Gastroesophageal sphincter (tissue), 3 donors: ENCODE results near the gene TUBGCP6.

Experiments used
- CTCF ChIP-seq, 4 experiments: fragments of 200-600 bp in 2 of 4; fragments of 450-650 bp in 2 of 4; sonication (generic) in 1 of 4; IDR thresholded peaks; one replicate each; pipeline ENCODE4 v1.5.1; 2017 to 2019; ENCODE audit warnings: antibody characterized with exemption in 4 of 4, mild to moderate bottlenecking in 2 of 4, moderate library complexity in 2 of 4
- EP300 ChIP-seq: sonication (generic); formaldehyde crosslinking; IDR thresholded peaks from one replicate; pipeline ENCODE4 v1.6.1; 2017; ENCODE audit warnings: antibody characterized with exemption, mild to moderate bottlenecking
- POLR2A ChIP-seq, 2 donors: fragments of 450-650 bp; IDR thresholded peaks; one replicate each; pipeline ENCODE4 v1.6.1; 2017; ENCODE audit warnings: antibody characterized with exemption in 2 of 2, mild to moderate bottlenecking in 2 of 2, moderate library complexity in 1 of 2
- POLR2AphosphoS5 ChIP-seq: sonication (generic); formaldehyde crosslinking; IDR thresholded peaks from one replicate; pipeline ENCODE4 v1.6.1; 2017; ENCODE audit warnings: antibody characterized with exemption

- TF ChIP-seq CTCF (IDR thresholded peaks at IDR 0.05), result no peak
- TF ChIP-seq POLR2A (IDR thresholded peaks at IDR 0.05), result no peak
- TF ChIP-seq EP300, result no peak
- no peak for TF ChIP-seq POLR2AphosphoS5
Measured at GRCh38 chr22:50280022-50280707, 35.3 kb upstream of the TUBGCP6 start.
